OCI-LY7 (cell line): ENCODE data around the gene PGRMC2.

ENCODE experiments used
- CTCF ChIP-seq: fragments of 200-600 bp; sonication (generic); conservative IDR thresholded peaks from 2 replicates; pipeline ENCODE4 v1.5.1; 2014; ENCODE audit warnings: mild to moderate bottlenecking, antibody characterized with exemption, low read length, moderate library complexity, mixed read lengths
- EZH2phosphoT487 ChIP-seq: fragments of 200-600 bp; sonication (generic); IDR thresholded peaks from 2 replicates; pipeline ENCODE4 v1.6.1; 2018; ENCODE audit warnings: low read depth, borderline replicate concordance, mild to moderate bottlenecking, mixed run types, antibody characterized with exemption, low read length, moderate library complexity, mixed read lengths

DNA sequence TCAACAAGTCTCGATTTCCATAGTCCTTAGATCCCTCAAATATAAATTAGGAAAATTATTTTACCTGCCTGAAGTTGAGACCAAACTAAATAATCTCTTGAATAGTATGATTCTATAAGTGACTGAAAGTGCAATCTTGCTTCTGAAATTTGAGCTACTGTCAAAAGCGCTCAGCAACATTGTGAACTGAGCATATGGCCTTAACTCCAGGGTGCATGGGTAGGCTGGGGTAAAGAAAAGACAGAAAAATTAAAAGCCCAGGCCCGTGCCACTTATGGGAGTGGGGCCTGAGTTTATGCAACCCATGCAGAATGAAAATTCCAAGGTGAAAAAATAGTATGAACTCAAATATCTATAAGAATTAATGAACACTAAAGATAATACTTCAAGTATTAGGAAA, 9.8 kb downstream of the PGRMC2 start:
- TF ChIP-seq CTCF: no peak
- no peak for TF ChIP-seq EZH2phosphoT487
